ENCODE results near the gene GPC4.
"Not testable (repeated sequence)": the region's sequence is repeated elsewhere in the genome, so short reads cannot be mapped to it uniquely, and the experiment has no call there.

GPC4 gene

GRCh38 chrX:133366735-133367134, 48.6 kb downstream of the GPC4 start:
- no peak for DNase-seq (ENCODE audit: low read depth in 2 of 2)

DNA sequence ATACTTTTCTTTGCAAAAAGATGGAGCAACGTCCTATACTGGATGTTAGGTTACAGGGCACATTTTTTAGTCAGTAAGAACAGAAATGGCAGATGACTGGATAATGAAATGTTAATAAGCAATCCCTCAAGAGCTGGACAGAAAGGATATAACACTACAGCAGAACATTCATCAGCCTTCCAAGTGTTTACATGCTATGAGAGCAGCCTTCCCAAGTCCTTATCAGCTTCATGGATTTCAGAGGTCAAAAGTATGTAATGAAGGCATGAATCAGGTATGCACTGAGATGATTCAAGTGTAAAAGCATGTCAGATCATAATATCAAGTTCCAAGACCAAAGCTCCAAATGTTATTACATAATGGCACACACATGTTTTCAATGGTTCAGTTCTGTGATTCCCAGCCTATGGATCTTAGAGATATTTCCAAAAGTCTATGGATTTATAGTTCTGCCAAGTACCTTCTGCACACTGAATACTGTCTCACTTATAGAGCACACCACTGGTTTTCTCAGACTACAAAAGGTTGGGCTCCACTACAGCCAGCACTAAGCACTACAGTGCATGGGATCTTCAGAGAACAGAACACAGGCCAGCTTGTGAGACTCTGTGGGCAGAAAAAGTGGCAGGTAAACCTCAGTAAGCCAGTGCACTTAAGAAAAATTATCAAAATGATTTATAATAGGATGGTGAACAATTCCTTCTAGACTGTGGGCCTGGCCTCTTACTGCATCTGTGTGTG, 49.2 kb downstream of the GPC4 start:
- DNase-seq (ENCODE audit: low read depth in 2 of 2) = no peak

- DNase-seq (ENCODE audit: low read depth in 2 of 2) = no peak
These were observed 50.4 kb downstream of the GPC4 start for GRCh38 chrX:133364865-133365264.

- no peak for DNase-seq (ENCODE audit: low read depth in 2 of 2)
These were observed 51.1 kb downstream of the GPC4 start for GRCh38 chrX:133364196-133364595.

DNA sequence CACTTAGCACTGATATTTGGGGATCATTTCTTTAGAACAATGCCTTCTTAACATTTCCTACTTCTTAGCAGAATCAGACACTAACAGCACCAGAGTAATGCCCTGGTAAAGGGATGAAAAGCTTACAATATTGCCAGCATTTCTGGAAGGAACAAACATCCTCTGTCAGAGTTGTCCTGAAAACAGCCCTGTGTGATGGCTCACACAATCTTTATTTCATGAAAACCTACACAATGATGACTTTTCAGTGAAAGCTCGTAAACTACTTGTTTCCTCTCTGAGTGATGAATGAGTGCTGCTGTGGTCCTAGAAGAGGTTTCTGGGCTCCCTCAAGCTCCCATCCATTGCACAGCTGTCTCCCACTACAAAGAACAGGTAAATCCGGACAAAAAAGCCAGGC, 52.8 kb downstream of the GPC4 start:
- no peak for DNase-seq (ENCODE audit: low read depth in 2 of 2)

- no peak for DNase-seq (ENCODE audit: low read depth in 2 of 2)
These were observed 55.8 kb downstream of the GPC4 start for GRCh38 chrX:133359466-133359865.

DNA sequence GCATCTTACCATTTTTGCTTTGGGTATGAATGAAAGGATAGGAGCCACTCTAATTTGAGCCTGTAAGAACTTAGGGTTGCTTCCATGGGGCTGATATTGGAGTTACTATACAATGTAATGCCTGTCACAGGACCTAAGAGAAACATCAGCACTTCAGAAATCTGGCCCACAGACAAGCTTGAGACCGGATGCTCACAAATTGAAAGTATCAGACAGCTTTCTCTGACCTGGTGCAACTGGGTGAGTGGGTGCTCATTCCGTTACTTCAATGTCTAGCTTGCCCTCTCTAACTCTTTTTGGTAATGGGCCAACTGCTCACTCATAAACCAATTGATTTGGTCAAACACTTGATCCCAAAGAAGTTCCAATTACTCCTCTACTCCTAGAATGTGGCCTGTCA, 62.1 kb downstream of the GPC4 start:
- no peak for DNase-seq (ENCODE audit: low read depth in 2 of 2)

- no peak for DNase-seq (ENCODE audit: low read depth in 2 of 2)
These were observed 64.5 kb downstream of the GPC4 start for GRCh38 chrX:133350751-133351150.

DNA sequence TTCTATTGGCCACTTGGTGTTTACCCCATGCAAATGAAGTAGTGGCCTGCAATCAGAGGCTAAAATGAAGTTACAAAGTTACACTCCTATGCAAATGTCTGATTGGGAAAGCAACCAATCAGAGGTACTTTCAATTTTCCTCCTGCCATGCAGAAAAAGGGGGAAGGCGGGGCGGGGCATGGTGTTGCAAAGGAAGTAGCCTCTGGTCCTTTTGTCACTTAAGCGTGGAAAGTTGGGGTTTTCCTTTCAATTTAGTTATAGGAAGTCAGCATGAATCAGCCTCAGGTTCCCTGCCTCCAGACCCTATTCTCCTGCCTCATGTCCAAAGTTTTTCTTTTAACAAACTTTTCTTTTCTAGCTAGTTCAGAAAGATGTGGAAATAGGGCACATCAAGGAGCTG, 69.3 kb downstream of the GPC4 start:
- DNase-seq (ENCODE audit: low read depth in 2 of 2) = no peak

DNA sequence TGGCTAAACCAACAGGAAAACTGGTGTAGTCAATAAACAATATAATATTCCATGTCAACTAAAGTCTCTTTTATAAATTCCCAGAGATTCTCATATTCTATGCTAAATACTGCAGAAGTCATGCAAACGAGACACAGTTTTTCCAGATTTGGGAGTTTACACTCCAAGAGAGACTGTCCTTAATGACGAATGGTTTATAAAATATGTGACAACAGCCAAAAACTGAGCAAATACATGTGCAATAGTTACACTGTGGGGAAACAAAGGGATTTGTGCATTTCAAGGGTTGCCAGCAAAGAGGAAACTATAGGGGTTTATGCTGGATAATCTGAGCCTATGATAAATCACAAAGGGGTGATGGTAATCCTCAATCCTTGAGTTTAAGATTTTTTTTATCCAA, 75.7 kb downstream of the GPC4 start:
- DNase-seq (ENCODE audit: low read depth in 2 of 2) = no peak

DNA sequence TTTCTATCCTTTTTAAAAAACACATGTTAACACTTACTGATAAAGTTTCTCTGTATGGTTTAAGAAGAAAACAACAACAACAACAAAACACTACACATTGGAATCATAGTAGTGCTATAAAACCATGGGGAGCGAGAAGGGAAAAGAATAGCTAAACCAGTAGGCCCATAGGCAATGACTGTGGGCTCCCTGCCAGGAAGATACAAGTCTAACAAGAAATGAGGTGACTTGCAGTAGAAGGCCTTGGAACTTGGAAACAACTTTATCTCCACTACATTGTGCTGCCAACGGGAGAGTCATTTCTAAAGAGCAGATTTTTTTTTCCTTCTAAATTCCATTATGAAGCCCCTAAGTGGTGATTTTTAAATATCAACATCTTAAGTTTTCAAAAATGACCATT, 78.0 kb downstream of the GPC4 start:
- DNase-seq (ENCODE audit: low read depth in 2 of 2) = no peak

- DNase-seq (ENCODE audit: low read depth in 2 of 2) = no peak
These were observed 80.3 kb downstream of the GPC4 start for GRCh38 chrX:133335027-133335426.

- DNase-seq (ENCODE audit: low read depth in 2 of 2) = no peak
These were observed 82.0 kb downstream of the GPC4 start for GRCh38 chrX:133333154-133333750.

- no peak for DNase-seq (ENCODE audit: low read depth in 2 of 2)
These were observed 82.6 kb downstream of the GPC4 start for GRCh38 chrX:133332737-133333136.

DNA sequence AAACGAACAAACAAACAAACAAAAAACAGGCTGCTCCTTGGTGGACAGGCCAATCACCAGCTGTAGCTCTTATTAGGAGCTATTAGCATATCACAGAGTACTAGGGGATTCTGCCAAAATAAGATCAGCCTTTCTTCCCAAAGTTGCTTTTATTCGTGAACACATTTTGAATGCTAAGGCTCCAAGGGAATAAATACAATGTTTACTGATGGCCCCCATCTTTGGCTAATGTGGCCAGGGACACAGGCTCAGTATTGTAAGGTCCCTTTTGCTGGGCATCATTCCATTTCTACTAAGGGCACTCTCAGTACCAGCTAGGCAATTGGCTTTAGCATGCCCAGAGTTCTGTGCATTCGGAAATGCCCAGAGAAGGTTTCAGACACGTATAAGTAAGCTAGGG, 84.3 kb downstream of the GPC4 start:
- no peak for DNase-seq (ENCODE audit: low read depth in 2 of 2)

DNA sequence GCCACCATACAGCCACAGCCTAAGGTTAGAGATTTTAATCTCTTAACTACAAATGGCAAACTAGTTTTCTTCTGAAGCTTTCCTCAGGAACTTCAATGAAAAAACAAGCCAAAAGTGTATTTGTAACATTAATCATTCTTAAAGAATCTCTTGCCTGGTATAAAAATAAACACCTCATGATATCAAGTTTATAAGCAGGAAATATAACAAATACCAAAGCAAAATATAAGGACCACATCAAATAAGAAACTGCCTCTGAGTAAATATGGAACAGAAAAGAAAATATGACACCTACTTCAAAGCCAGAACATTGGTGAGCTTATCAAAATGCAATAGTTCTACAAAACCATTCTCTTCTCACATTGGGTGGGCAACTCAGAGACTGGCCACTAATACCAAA, 89.9 kb downstream of the GPC4 start:
- DNase-seq (ENCODE audit: low read depth in 2 of 2) = no peak

GRCh38 chrX:133323431-133323830, 91.9 kb downstream of the GPC4 start:
- DNase-seq (ENCODE audit: low read depth in 2 of 2) = no peak

DNA sequence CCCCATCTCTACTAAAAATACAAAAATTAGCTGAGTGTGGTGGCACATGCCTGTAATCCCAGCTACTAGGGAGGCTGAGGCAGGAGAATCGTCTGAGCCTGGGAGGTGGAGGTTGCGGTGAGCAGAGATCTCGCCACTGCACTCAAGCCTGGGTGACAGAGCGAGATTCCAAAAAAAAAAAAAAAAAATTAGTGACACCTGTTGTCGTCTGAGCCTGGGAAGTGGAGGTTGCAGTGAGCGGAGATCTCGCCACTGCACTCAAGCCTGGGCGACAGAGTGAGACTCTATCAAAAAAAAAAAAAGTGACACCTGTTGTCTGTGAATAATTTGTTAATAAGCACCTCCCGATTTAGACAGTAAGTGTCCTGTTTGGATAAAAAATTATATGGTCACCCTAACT, 93.0 kb downstream of the GPC4 start:
- DNase-seq (ENCODE audit: low read depth in 2 of 2) = not testable (repeated sequence)

DNA sequence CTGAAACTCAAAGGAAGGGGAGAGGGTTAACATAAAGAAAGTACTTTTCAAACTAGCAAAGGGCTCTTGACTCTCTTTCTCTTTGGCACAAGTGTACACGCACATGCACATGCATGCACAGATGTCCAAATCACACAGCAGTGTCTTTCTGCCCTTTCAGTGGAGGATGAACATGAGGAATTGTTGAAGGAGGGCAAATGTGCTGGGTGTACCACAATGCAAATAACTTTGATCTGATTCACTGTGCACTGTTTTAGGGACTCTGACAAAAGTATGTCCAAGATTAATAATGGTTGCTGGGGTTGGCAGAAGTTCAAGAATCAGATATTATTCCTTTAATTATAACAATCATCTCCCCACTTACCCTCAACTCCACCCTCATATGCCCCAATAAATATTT, 93.8 kb downstream of the GPC4 start:
- DNase-seq (ENCODE audit: low read depth in 2 of 2) = no peak

GRCh38 chrX:133314281-133314680, 101.0 kb downstream of the GPC4 start:
- no peak for DNase-seq (ENCODE audit: low read depth in 2 of 2)

DNA sequence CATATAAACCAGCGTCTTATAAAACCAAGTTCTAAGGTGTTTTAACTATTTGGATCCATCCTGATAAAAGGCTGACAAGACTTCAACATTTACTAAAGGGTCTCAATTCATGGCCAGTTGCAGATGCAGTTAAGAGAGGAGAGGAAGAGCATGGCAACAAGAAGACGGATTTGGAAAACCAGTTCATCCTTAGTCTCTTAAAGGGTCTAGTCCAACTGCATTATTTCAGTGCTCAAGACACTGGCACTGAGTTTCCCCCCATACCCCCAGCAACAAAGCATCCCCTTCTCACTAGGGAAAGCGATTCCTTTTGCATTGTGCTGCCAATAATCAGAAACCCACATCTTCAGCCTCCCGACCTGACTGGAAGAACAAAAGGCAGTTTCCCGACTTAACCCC, 106.8 kb downstream of the GPC4 start:
- no peak for DNase-seq (ENCODE audit: low read depth in 2 of 2)

DNA sequence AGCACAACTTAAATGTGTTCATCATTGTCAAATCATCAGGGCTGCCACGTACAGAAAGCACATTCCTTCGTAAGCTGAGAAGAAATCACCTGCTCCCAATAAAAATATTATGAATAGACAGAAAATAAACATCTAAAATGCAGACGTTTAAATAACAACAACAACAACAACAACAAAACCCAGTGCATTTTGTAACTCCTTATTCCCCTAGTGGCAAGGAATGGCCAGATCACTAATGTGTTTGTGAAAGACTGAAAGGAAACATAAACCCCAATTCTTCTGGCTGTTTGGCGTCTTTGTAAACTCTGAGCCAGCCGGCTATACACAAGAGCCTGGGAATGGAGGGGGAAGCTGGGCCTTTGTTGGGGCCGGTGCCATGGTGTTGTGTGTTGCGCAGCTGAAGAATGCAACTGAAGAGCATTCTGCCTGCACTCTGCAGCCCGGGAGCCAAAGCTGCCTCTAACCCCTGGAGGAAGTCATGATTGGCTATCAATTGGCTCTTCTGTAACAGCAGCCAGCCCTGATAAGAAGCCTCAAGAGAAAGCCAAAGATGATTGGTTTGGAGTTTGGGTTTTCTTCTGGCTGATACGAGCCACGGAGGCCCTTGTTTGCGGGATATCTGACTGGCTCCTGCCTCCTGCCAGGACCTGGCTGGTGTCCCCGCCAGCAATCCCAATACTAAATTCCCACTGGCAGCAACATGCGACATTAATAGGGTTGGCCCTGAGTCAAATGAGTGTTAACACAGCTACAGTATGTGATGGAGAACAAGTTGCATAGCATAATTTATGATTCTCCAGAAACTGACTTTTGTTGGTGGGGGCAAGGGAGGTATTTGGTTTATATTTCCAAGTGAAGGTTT, 107.4 kb downstream of the GPC4 start:
- no peak for DNase-seq (ENCODE audit: low read depth in 2 of 2)

DNA sequence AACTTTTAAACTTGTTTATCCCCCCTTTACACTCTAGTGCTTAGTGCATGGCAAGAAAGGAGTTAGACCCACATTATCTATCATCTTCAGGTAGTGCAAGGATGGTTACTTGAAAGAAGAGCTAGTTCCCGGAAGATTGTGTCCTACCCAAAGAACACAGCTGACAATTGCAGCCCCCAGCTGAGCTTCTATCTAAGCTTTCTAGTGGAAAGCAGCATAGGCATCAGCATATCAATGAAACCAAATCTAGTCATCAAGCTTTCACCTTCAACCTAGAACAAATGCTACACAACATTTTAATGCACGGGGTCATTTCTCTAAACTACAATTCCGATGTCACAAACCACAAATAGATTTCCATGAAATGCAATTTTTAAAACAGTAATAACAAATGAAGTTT, 108.2 kb downstream of the GPC4 start:
- DNase-seq (ENCODE audit: low read depth in 2 of 2) = no peak
